HEK293T (cell line): ENCODE data around the gene HGF.

Source experiments
- CTCF ChIA-PET: fragments of 350-600 bp; formaldehyde crosslinking; extraction: SDS; loops from one replicate; lab custom pipeline; 2021; ENCODE audit warnings: antibody characterized with exemption, inconsistent platforms; lab: Yijun Ruan, JAX
- POLR2A ChIA-PET: fragments of 350-600 bp; formaldehyde crosslinking; extraction: SDS; loops from one replicate; lab custom pipeline; 2020; ENCODE audit warnings: antibody characterized with exemption, inconsistent platforms; lab: Yijun Ruan, JAX
- DNase-seq: peaks from one replicate; pipeline ENCODE4 v3.0.0; 2012; ENCODE audit warnings: mixed read lengths; ENCODE audit errors: extremely low spot score
- ARNT ChIP-seq: fragments of 450-650 bp; IDR thresholded peaks from 2 replicates; pipeline ENCODE4 v1.6.1; 2017; ENCODE audit warnings: mild to moderate bottlenecking
- BHLHE40 ChIP-seq: fragments of 450-650 bp; IDR thresholded peaks from 2 replicates; pipeline ENCODE4 v1.6.1; 2016; ENCODE audit warnings: mild to moderate bottlenecking, moderate library complexity, borderline replicate concordance
- CTBP1 ChIP-seq: fragments of 450-650 bp; IDR thresholded peaks from 2 replicates; pipeline ENCODE4 v1.6.1; 2016; ENCODE audit warnings: borderline replicate concordance
- ELF4 ChIP-seq: fragments of 450-650 bp; IDR thresholded peaks from 2 replicates; pipeline ENCODE4 v1.6.1; 2017; ENCODE audit warnings: antibody characterized with exemption
- FOXA1 ChIP-seq: fragments of 450-650 bp; IDR thresholded peaks from 2 replicates; pipeline ENCODE4 v1.6.1; 2016; ENCODE audit warnings: mild to moderate bottlenecking
- FOXK2 ChIP-seq: fragments of 450-650 bp; IDR thresholded peaks from 2 replicates; pipeline ENCODE4 v1.6.1; 2016; ENCODE audit warnings: mild to moderate bottlenecking
- FOXM1 ChIP-seq: fragments of 450-650 bp; IDR thresholded peaks from 2 replicates; pipeline ENCODE4 v1.6.1; 2017; ENCODE audit warnings: mild to moderate bottlenecking, borderline replicate concordance
- HDGF ChIP-seq: fragments of 450-650 bp; IDR thresholded peaks from 2 replicates; pipeline ENCODE4 v1.6.1; 2017; ENCODE audit warnings: antibody characterized with exemption, borderline replicate concordance
- L3MBTL2 ChIP-seq: fragments of 450-650 bp; conservative IDR thresholded peaks from 2 replicates; pipeline ENCODE4 v1.6.1; 2016; ENCODE audit warnings: mild to moderate bottlenecking
- LEF1 ChIP-seq: fragments of 450-650 bp; IDR thresholded peaks from 2 replicates; pipeline ENCODE4 v1.6.1; 2017; ENCODE audit warnings: mild to moderate bottlenecking, borderline replicate concordance
- NFRKB ChIP-seq: fragments of 450-650 bp; IDR thresholded peaks from 2 replicates; pipeline ENCODE4 v1.6.1; 2016; ENCODE audit warnings: mild to moderate bottlenecking, moderate library complexity
- PKNOX1 ChIP-seq: fragments of 450-650 bp; IDR thresholded peaks from 2 replicates; pipeline ENCODE4 v1.6.1; 2016
- SP1 ChIP-seq: fragments of 450-650 bp; IDR thresholded peaks from 2 replicates; pipeline ENCODE4 v1.6.1; 2017
- SUZ12 ChIP-seq: fragments of 450-650 bp; IDR thresholded peaks from 2 replicates; pipeline ENCODE4 v1.6.1; 2016; ENCODE audit warnings: mild to moderate bottlenecking
- TARDBP ChIP-seq: fragments of 450-650 bp; IDR thresholded peaks from 2 replicates; pipeline ENCODE4 v1.6.1; 2016
- ZNF384 ChIP-seq: fragments of 450-650 bp; IDR thresholded peaks from 2 replicates; pipeline ENCODE4 v1.6.1; 2016

The HGF gene

DNA sequence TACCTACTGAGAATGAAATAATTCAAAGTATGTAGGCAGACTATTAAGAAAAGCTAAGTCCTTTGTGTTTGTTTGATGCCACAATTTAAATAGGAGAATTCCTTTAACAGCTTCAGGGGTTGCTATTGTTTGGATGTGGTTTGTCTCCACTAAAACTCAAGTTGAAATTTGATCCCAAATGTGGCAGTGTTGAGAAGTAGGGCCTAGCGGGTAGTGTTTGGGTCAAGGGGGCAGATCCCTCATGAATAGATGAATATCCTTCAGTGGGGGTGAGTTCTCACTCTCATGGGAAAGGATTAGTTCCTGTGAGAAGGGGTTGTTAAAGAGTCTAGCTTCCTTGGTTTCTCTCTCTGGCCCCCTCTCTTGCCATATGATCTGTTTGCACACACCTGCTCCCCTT is 97.0 kb downstream of the HGF start:
- POLR2A ChIA-PET, result no interaction called here
- DNase-seq, result no peak

GRCh38 chr7:81669476-81670105 is 100.3 kb downstream of the HGF start:
- POLR2A ChIA-PET, result no interaction called here
- TF ChIP-seq HDGF (no peak), ELF4 (no peak), L3MBTL2 (no peak), CTBP1 (no peak), FOXK2 (no peak), FOXA1 (no peak), TARDBP (no peak), BHLHE40 (no peak), FOXM1 (no peak), NFRKB (no peak), SUZ12 (no peak), ZNF384 (no peak), SP1 (no peak), PKNOX1 (no peak), ARNT (no peak), LEF1 (no peak)
- no peak for DNase-seq
- CTCF ChIA-PET, result no interaction called here

More for the DNA sequence above, 97.0 kb downstream of the HGF start:
- CTCF ChIA-PET, result no interaction called here
- no peak for TF ChIP-seq HDGF
- no peak for TF ChIP-seq SP1
- no peak for TF ChIP-seq L3MBTL2
- no peak for TF ChIP-seq FOXK2
- no peak for TF ChIP-seq PKNOX1
- no peak for TF ChIP-seq LEF1
- no peak for TF ChIP-seq NFRKB
- TF ChIP-seq ELF4, result no peak

DNA sequence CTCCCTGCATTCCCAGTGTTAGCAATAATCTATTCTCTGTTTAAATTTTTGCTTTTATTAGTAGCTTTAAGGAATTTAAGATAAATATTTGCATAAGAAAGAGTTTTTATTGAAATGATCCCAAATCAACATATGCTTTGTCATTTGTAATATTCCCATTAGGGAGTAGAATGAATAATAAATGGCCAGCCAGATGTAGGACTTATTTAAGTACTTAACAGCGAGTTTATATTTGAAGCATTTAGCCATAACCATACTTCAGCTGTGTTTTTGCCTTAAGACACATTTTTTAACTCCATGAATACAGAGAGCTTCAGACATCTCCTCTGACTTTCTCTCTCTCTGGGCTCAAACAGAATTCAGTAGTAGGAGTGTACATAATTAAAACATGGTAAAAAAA is 103.6 kb downstream of the HGF start:
- TF ChIP-seq ZNF384, result no peak
- no peak for TF ChIP-seq PKNOX1
- TF ChIP-seq TARDBP, result no peak
- TF ChIP-seq SUZ12, result no peak
- no peak for TF ChIP-seq FOXK2
- TF ChIP-seq L3MBTL2, result no peak
- no peak for TF ChIP-seq NFRKB
- no peak for TF ChIP-seq FOXM1
- CTCF ChIA-PET, result no interaction called here
- no peak for DNase-seq
- POLR2A ChIA-PET, result no interaction called here

DNA sequence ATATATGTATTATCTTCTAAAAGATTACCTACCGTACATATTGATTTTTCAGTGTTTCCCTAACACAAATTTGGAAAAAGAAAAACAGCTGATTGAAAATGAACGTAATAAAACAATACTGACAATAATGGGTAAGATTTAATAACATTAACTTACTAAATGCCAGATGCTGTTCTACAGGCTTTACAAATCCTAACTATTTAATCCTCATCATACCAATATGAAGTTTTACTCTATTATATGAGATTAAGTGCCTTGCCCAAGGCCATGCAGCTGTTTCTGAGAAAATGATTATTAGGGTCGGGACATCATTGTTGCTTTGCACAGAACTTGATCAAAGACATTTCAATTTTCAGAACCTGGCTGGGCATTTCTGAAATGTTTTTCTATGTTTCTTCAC is 104.6 kb downstream of the HGF start:
- TF ChIP-seq CTBP1, result no peak
- TF ChIP-seq L3MBTL2, result no peak
- no peak for TF ChIP-seq SP1
- no peak for TF ChIP-seq LEF1
- TF ChIP-seq HDGF, result no peak
- no peak for TF ChIP-seq SUZ12
- TF ChIP-seq ARNT, result no peak
- no peak for TF ChIP-seq PKNOX1
- ChIA-PET CTCF (no interaction called here), POLR2A (no interaction called here)
- no peak for DNase-seq

DNA sequence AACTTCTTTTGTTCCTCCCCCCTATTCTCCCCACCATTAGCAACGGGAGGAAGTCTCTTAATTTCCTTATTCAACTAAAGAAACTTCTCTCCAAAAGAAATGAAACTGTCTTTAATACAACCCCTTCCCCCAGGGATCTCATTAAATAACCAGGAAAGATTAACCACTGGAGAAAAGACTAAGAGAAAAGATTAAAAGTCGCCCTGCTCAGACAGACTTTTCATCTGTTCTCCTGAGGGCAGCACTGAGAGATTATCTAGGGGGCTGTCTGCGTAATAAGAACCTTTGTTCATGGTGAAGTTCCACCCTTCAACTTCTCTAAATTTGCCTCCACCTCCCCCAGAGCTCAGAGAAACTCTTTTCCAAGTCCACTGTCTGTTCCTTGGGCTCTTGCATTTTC is 105.5 kb downstream of the HGF start:
- DNase-seq, result no peak
- TF ChIP-seq SUZ12 (no peak), FOXK2 (no peak), NFRKB (no peak), TARDBP (no peak), HDGF (no peak), L3MBTL2 (no peak), FOXM1 (no peak), SP1 (no peak), CTBP1 (no peak), ARNT (no peak), FOXA1 (no peak), BHLHE40 (no peak), LEF1 (no peak)
- CTCF ChIA-PET, result no interaction called here
- POLR2A ChIA-PET, result no interaction called here

DNA sequence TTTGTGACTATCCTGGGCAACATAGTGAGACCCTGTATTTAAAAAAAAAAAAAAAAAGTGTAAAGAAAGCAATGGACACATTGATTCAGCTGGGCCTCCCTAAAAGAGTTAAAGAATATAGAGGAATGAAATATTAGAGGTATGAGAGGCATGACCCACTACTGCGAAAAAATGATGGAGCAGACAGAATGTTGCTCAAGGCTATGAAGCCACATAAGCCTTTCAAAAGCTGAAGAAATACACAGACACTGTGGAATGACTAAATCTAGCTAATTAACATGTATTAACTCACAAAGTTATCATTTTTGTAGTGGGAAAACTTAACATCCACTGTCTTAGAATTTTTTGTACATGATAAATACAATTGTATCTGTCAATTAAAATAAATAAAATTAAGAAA is 107.3 kb downstream of the HGF start:
- no peak for DNase-seq
- ChIA-PET POLR2A (no interaction called here), CTCF (no interaction called here)
- no peak for TF ChIP-seq SUZ12
- no peak for TF ChIP-seq CTBP1
